Stimulated activated CD4-positive, alpha-beta T cell treated with anti-CD3 and anti-CD28 coated beads, Interleukin-1b, Interleukin-23, amount 100 ng/mL, for 4 hours (primary cell): ENCODE data around the gene KCNQ1.

ENCODE experiments used
- DNase-seq, 2 donors: peaks; one replicate each; pipeline ENCODE4 v3.0.0-alpha.2; 2020; ENCODE audit warnings: low read depth in 2 of 2

Gene KCNQ1

DNA sequence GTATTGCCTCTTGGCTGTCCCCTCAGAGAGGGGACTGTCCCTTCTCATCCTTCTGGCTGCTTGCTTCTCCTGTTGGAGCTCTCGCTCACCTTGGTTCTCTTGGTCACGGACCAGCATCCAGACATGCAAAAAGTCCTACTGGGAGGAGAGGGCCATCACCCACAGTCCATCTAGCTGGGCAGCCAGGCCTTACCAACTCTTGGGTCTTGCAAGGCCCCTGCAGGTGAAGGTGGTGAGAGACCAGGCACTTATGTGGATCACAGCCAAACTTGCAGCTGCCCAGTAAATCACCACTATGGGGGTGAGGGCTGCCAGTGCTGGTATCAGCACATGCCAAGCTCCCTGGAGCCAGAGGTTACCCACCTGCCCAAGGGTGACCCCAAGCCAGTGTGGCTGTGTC lies 218.7 kb downstream of the KCNQ1 start:
- DNase-seq = no peak

DNA sequence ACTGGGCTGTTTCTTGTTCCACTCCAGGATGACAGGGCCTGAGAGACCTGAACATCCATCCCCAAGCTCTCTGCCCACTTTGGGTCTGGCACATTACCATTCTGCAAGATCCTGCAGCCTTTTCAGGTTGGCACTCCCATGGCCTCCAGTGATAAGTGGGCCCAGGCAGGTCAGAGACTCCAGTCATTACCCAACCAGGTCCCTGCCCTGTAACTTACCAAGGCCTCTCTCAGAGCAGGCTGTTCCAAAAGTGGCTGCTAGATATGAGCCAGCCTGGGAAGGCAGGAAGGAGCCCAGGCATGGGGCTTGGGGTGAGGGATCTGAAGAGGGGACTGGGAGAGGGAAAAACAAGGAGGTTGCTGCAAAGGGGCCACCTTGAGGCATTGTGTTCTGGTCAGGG lies 219.1 kb downstream of the KCNQ1 start:
- DNase-seq = no peak

DNA sequence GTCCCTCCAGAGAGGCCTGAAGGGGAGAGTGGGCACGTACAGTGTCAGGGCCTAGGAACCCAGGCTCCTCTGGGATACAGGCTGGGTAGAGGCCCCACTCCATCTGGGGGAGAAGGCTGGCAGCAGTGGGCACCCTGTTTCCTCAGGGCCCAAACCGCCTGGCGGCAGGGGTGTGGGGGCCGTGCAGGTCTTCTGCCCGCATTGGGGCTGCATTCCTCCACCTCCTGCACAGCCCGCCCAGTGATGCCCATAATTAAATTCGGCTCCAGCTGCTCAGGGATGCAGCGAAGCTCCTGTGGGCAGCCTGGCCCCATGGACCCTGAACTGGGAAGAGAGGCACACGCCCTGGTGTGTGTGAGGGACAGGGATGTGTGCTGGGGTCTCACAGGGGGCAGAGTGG lies 219.6 kb downstream of the KCNQ1 start:
- DNase-seq = no peak

DNA sequence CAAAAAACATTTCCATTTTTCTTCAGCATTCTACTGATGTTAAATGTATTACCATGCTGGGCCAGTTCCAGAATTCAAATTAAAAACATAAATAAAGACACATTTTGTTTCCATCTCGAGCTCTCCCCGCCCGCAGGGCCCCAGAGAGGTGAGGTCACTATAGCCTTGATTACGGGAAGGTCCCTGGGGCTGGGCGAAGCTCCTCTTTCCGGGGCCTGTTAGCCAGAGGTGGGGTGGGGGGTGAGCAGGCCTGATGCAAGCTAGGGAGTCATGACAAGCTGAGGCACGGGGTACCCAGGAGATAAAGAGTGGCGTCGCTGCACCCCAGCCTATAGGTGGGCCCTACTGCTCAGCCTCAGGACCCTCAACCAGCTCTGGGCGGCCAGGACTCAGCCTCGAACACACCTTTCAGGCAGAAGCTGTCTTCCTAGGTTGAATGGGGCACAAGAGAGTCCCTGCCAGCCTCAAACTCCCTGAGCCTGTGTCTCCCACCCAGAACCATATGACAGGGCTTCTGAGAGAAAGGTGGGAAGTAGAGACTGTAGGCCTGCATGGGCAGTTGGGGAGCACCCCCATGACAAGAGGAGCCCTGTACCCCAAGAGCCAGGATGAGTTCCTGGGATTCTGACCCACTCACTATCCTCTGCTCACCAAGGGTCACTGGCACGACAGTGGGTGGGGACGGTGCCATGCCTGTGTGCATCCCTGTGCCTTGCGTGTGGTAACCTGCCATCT lies 220.2 kb downstream of the KCNQ1 start:
- no peak for DNase-seq

DNA sequence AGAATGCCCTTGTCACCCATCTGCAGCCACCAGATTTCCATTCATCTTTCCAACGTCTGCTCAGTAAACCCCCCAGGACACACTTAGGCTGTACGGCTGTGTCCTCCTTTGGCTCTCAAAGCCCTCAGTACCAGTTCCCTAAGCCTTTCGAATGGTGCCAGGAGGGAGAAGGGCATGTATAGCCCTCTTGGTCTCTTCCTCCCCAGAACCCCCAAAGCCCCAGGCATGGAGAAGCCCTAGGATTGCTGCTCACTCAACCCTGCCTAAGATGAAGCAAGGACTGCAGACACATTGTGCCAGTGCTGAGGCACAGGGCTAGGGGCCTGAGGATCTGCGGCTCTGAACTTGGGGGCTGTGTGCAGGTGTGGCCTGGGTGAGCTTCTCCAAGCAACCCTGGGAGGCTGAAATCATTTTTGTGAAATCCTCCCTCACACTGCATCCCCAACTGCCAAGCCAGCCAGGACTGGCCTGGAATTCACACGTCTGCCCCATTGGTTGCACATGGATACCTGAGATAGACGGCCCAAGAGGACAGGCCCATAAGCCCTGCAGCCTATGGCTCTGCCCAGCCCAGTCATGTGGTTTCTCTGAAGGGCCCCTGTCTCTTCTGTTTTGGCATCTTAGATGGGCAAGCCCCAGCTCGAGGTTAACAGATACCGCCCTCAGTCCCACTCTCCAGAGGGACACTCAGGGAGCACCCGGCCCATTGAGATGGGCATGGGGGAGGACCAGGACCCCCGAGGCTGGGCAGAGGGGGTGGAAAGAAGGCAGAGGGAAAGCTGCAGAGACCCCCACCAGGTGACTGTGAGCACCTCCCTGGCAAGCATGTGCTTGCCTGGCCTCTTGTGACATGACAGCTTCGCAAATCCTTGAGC lies 221.0 kb downstream of the KCNQ1 start:
- no peak for DNase-seq

DNA sequence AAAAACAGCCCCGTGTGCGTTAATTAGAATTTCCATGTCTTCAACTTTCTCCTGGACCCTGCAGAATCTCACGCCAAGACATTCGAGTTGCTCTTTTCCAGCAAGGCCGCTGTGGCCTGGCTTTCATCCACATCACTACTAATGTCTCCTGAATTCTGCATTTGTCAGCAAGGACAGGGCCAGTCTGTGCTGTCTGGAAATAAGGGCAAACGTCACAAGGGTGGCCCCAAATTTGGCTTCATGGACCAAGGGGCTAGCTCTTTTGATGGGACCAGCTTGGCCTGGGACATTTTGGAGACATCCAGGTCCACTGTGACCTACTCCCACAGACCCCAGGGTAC lies 221.6 kb downstream of the KCNQ1 start:
- DNase-seq = no peak

DNA sequence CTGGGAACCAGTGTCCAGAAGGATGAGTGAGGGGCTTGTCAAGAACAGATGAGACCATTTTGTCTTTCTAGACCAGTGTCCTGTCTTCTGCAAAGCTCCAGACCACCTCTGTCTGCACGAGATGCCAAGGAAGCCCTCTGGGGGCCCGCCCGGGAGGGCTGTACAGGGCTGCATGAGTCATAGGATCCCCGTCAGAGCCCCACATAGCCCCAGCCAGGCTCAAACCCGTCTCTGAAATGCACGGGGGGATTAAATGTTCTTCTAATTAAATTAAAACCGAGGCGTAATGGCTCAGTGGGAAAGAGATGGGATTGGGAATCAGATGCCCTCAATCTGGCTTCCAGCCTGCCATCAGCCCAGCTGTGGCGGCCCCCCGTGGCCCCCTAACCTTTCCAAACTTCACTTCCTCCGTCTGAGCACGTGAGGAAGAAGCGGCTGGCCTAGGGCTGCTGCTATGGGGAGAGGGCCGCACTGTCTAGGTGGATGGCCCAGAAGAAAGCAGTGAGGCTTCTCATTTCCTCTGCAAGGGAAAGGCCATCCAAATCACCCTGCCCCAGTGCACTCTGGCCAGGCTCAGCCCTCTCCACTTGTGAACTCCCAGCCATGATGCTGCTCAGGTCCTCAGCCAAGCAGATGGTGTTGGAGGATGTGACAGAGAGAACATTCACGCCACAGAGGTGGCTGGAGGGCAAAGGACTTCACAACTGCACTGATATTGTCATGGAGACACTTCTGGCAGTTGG lies 222.2 kb downstream of the KCNQ1 start:
- no peak for DNase-seq

DNA sequence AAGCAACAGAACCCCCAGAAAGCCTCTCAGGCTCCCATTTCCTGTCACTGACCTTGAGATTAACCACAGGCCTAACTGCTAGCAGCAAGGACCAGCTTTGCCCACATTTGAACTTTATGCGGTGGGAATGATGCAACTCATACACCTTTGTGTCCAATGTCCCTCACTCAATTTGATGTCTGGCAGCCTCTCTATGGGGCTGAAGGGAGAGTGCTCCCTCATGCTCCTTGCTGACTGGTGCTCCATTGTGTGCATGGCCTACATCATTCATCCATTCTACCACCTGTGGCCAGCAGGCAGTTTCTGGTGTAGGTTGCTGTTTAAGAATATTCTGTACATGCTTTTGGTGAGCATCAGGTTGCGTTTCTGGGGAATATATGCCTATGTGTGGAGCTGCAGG lies 223.1 kb downstream of the KCNQ1 start:
- DNase-seq = no peak

DNA sequence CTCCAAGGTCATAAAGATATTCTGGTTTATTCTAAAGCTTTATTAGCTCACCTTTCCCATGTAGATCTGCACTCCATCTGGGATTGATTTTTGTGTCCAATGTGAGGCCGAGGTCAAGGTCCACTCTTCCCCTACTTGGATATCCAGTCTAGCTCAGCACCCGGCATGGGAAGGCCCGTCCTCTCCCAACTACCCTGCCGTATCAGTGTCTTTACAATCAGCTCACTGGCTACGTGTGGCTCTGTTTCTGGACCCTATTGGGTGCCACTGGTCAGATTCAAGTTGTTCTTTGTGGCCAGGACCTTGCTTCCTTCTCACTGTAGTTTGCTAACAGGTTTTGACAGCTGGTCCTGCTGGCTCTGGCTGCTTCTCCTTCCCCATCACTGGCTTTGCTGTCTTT lies 224.1 kb downstream of the KCNQ1 start:
- DNase-seq = no peak

DNA sequence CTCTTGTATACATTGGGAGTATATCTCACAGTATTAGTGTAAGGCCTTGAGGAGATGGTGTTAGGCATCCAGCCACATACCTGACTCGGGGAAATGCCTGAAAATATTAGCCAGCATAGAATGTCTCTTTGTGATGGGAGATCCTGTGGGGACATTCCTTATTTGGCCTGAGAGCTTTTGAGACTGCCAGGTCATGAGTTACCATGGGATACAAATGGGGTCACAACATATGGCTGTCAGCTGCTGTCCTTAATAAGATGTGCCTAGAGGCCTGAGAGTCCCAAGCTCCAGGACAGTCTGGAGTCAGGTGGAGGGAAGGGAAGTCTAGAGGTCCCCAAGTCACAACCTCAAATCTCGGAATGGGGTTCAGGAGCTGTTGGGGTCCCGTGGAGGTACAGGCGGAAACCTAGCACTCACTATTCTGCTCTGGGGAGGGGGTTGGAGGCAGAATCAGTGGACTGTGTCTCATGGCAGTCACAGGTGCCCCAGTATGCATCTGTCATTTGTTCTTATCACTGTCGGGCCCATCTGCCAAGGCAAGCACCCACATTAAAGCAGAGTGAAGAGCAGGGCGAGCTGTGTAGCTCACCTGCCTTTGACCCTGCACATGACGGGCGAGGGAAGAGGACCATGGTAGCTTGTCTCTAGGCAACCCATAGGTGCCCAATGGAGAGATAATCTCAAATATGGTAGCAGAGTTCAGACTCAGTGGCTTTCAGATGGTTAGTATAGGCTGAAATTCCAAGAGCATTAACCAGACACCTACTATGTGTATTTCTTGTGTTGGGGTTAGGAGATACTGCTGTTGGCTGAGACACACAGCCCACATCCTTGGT lies 225.0 kb downstream of the KCNQ1 start:
- DNase-seq = no peak

DNA sequence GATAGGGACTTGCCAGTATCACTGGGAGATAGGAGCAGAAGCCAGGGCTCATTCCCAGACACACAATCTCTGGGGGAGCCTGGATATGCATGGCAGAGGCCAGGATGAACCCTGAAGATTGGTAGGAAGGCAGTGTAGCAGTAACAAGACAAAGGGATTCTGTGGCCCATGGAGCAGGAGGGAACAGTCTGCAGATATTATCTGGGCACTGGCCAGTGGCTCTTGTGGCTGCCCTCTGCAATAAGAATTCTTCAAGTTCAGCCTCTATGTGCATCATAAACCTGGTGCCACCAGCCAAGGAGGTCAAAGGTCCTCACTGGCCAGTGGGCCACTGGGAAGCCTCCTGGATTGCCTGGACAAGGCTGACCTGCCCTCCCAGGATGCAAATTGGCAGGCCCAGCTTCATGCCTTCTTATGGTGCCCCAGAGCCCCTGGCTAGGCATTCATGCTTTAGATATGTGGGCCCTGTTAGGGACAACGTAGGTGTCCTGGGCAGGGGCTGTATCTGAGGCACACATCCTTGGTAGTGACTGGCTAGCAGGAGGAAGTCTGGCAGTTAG lies 225.8 kb downstream of the KCNQ1 start:
- no peak for DNase-seq

DNA sequence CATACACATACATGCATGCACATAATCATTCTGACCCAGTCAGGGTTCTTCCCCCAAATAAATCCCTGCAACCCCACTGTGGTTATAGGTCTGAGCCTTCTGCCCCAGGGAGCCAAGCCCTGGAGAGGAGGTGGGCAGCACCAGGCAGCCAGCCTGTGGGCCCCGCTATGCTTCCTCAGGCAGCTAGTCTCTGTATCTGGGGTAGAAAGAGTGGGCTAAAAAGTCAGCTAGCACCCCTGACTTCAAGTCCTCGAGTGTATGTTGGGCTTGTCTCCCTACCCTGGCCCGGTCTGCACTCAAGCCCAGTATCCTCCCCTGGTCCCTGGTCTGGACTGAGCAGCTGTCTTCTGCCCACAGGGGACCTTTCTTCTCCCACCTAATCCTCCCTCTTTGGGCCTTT lies 226.9 kb downstream of the KCNQ1 start:
- no peak for DNase-seq

DNA sequence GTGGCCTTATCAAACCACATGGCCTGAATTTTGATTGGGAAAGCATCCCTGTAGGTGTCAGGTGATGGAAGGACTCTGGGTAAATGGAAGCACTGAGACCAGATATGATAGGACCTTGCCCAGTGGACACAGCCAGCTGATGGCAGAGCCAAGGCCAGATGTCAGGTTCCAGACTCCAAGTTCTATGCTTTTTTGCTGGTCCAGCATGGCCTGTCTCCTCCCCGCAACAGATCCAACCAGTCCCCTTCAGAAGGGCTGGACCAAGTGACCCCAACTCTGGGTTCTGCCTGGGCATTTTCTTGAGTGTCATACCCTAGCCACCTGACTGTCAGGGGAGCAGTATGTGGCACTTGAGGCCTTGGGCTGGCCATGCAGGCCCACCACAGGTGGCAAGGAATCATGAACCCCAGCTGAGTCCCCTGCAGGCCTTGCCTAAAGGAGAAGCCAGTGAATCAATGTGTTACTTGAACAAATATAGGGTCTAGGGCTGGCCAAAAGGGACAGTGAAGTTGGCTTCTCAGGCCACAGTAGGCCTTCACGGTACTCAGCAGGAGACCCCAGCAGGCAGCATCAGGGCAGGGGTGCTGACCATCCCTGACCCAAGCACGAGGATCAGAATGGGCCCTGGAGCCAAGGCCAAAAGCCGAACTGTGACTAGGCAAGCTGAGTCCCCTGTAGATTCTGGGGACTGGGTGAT lies 227.9 kb downstream of the KCNQ1 start:
- DNase-seq = no peak

DNA sequence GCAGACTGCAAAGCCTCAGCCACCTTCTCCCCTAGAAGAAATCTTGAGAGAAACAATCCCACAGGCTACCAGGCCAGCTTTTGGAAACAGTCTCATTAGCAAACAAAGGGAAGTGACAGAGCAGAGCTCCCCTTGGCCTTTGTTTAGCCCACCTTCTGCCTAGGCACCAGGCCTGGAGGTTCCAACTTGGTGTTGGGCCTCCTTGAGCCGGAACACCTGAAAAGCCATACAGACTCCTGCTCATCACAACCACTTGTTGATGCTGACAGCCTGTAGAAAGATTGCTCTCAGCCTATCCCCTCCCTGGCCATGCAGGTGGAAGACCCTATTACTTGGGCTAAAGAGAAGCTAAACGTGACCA lies 228.4 kb downstream of the KCNQ1 start:
- DNase-seq = no peak

DNA sequence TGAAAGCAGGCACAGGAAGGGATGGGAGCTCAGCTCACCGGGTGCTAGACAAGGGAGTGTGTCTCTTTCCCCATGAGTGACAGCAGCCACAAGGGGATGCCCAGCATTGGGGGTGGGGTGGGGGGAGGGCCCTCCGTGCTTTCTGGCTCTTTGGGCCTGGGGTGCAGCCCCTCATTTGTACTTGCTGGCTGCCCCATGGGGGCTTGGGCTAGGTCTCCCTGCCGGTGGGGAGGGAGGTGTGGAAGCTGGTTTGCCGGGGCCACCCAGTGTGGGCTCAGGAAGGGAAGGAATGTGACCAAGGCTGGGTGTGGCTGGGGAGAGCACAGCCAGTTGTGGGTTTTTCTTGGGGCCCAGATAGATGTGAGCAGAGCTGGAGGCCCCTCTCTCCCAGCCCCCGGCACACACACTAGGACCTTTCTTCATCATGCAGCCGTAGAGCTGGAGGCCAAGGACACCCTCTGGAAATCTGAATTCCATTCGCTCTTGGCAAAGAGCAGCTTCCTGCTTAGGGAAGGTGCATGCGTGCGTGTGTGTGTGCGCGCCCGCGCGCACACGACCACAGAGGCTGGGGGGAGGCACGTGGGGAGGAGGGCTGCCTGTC lies 229.2 kb downstream of the KCNQ1 start:
- no peak for DNase-seq

DNA sequence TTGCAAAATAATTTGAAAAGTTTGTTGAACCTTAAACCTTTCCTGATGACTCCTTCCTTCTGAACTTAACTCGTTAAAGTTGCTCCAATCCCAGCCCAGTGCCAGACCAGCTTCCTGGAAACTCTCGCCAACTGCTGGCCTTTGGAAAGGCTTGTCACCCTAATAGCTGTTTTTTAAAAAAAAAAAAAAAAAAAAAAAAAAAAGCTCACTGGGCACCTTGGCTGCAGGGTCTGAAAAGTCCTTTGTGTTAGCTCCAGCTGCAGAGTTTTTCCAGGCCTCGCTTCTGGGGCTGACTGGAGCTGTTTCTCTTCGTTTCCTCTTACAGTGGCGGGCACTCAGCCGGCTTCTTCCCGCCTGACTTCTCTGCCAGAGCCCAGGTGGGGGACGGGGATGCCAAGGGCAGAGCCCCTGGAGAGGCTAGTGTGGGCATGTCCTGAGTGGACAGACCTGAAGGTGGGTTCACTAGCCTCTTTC lies 229.9 kb downstream of the KCNQ1 start:
- no peak for DNase-seq

DNA sequence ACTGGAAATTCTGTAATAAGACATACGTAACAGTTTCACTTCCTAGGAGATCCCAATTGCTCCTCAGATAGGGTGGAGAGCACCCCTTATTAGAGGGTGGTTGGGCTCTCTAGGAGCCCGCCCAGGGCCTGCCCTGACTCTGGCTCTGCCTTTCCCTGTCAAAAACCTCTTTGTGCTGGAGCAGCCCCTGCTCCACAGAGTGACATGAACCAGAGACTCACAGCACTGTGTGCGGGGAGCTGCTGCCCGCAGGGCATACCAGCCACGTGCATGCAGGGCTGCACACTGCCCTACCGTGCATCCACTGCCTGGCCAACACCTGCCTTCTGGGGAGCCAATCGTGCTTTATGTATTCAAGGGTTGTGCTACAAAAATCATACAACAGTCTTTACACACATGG lies 230.7 kb downstream of the KCNQ1 start:
- DNase-seq = no peak

DNA sequence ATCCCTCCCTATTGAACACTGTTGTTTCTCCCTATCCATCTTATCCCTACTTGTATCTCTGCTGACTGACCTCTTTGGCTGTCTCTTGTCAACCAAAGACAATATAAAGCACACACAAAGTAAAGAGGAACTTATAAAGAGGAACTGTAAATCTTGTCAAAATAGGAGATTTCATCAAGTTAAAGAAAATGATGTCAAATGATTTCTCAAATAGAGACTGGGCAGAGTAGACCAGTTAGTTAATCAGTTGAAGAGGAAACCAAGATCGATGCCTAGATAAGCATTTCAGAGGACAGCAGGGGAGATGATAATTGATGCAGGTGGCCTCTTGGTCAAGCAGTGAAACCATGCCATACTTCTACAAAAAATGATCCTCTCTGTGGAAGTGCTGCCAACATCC lies 232.3 kb downstream of the KCNQ1 start:
- no peak for DNase-seq

DNA sequence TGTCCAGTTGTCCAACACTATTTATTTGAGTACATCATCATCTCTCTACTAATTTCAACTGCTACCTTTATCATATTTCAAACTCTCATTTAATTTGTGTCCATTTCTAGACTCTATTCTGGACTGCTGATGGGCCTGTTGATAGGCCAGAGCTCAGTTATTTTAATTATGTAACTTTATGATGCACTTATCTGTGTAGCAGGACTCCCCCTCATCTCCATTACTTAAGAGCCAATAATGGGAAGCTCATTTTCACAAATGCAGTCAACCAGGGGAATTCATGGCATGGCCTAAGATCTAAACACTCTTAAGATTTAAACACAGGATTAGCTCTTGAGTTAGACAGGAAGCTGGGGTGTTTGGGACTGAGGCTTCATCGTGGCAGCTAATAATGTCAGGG lies 233.6 kb downstream of the KCNQ1 start:
- no peak for DNase-seq

DNA sequence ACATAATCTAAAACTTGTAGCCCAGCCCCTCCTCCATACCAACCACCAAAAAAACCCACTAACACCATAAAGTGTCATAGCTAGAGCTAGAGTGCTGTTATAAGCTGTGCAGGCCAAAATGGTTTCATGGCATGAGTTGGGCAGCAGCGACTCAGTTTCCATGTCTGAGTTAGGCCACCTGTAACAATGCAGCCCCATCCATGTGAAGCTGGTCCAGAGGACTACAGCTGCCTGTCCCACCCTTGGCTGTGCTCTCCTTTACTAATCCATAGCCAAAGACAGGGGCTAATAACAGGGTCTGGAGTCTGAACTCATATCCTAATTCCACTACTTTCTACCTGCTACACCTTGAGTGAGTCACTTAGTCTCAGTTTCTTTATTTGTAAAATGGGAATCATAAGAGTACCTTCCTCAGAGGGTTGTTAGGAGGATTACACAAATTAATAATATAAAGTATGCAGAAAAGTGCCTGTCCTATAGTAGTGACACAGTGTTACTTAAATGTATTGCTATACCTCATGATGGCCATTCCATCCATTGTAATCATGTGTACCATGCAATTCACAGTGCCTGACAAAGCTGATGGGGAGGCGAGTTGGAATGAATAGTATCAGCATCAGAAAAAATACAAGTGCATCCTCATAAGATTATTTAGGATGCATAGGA lies 234.3 kb downstream of the KCNQ1 start:
- no peak for DNase-seq
